Lower leg skin (tissue), 3 donors: ENCODE data around the gene FCN3.

Source experiments
- CTCF ChIP-seq, 3 donors: fragments of 450-650 bp; IDR thresholded peaks; one replicate each; pipeline ENCODE4 v1.5.1; 2016; ENCODE audit warnings: antibody characterized with exemption in 3 of 3, mild to moderate bottlenecking in 3 of 3, moderate library complexity in 2 of 3
- POLR2A ChIP-seq, 2 donors: fragments of 450-650 bp; IDR thresholded peaks; one replicate each; pipeline ENCODE4 v1.6.1; 2016 to 2017; ENCODE audit warnings: antibody characterized with exemption in 2 of 2, mild to moderate bottlenecking in 1 of 2, moderate library complexity in 1 of 2

DNA sequence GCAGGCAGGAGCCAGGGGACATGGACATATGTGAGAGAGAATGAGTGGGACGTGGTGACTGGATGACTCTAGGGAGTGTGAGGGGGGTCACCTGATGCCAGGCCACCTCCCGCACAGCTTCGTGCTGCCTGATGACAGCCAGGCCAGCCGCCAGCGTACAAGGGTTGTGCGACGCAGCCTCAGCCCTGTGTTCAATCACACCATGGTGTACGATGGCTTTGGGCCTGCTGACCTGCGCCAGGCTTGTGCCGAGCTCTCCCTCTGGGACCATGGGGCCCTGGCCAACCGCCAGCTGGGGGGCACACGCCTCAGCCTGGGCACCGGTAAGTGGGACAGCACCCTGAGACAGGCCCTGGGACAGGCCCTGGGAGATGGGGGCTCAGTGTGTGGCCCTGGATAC is 21.5 kb downstream of the FCN3 start:
- TF ChIP-seq CTCF (IDR thresholded peaks at IDR 0.05): no peak
- no peak for TF ChIP-seq POLR2A (IDR thresholded peaks at IDR 0.05)
